Loucy (cell line): ENCODE data around the gene CDKN1C.

Experiments
- CTCF ChIP-seq: fragments of 200-600 bp; sonication (generic); conservative IDR thresholded peaks from 2 replicates; pipeline ENCODE4 v1.5.1; 2014; ENCODE audit warnings: mild to moderate bottlenecking, antibody characterized with exemption, low read length
- EZH2phosphoT487 ChIP-seq: fragments of 200-600 bp; IDR thresholded peaks from 2 replicates; pipeline ENCODE4 v1.6.1; 2018; ENCODE audit warnings: antibody characterized with exemption, mild to moderate bottlenecking, moderate library complexity, borderline replicate concordance

GRCh38 chr11:2922655-2923054 is 37.1 kb upstream of the CDKN1C start:
- TF ChIP-seq CTCF (no peak), EZH2phosphoT487 (no peak)
